ENCODE data around the gene PPARGC1A. TPM values are rescaled to one million over a fixed set of nuclear protein-coding genes. Genes with fewer than 3 reads are reported as not detected.

PPARGC1A gene
- polyA plus RNA-seq, 2 of the 4 experiments (the other 2 are of a cell fraction), result 0.04 TPM

DNA sequence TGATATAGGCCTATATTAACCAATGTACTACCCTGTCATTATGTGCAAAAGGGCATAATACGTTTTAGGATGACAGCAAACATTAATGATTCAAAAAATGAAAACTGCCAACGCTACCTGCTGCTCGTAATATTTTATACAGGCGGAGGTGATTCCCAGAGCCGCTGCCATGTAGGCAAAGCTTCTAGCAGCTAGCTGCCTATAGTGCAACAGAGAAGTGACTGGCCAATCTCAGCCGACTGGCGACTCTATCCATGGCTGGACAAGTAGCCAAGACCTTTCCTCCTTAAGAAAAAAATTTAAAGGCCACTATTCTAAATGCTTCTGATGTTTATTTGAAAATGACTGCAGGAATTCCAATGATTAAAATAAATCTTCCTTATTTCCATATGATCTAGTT lies 1.9 kb downstream of the PPARGC1A start:
- ATAC-seq (no peak), DNase-seq (ENCODE audit: low read depth in 1 of 2, low spot score in 1 of 2) (no peak), FAIRE-seq (no peak)
- H3K4me1 ChIP-seq, result no peaks in the 10 kb centered on the region; the same call in 2 of the 3 replicates
- peak overlapping the region; percentile 66 for H3K4me2 ChIP-seq
- WGBS (ENCODE audit: missing lambda C conversion rate), result 50% methylated on average over 7 of the region's 7 CpGs
- H3K4me3 ChIP-seq, result no peak overlapping the region
- H3K27ac ChIP-seq, result no peak overlapping the region
- H3K9me3 ChIP-seq, result no peaks in the 10 kb centered on the region
- CTCF ChIA-PET, result no interaction called here
- TF ChIP-seq HOXB5 (CRISPR knock-in tag; IDR thresholded peaks at IDR 0.05) (no peak), HOXB13 (CRISPR knock-in tag; IDR thresholded peaks at IDR 0.05; ENCODE audit: low read depth) (no peak), EHMT2 (IDR thresholded peaks at IDR 0.05; ENCODE audit: low read depth) (no peak), SREBF2 (IDR thresholded peaks at IDR 0.05) (no peak), NFE2L2 (conservative IDR thresholded peaks at IDR 0.05; ENCODE audit: low read length) (no peak), RAD21 (conservative IDR thresholded peaks at IDR 0.05 in 1 of 2, IDR thresholded peaks at IDR 0.05 in 1 of 2) (no peak), NPAS2 (CRISPR knock-in tag; IDR thresholded peaks at IDR 0.05; ENCODE audit: borderline replicate concordance) (no peak), JUNB (IDR thresholded peaks at IDR 0.05) (no peak), RNF2 (IDR thresholded peaks at IDR 0.05; ENCODE audit: borderline replicate concordance, low read depth) (no peak), KDM5A (IDR thresholded peaks at IDR 0.05) (no peak), POLR2A (IDR thresholded peaks at IDR 0.05; ENCODE audit: low read length) (no peak), RFX5 (IDR thresholded peaks at IDR 0.05) (no peak), NR3C1 (IDR thresholded peaks at IDR 0.05) (no peak), CHD4 (IDR thresholded peaks at IDR 0.05; ENCODE audit: borderline replicate concordance) (no peak), ESRRA (IDR thresholded peaks at IDR 0.05; ENCODE audit: borderline replicate concordance, low read length) (no peak), RCOR1 (IDR thresholded peaks at IDR 0.05; ENCODE audit: low read depth, low read length) (no peak), PHF8 (IDR thresholded peaks at IDR 0.05; ENCODE audit: borderline replicate concordance, low read depth) (no peak), BHLHE40 (IDR thresholded peaks at IDR 0.05; ENCODE audit: low read depth, low read length) (no peak)
- TF ChIP-seq, protein P1, sequence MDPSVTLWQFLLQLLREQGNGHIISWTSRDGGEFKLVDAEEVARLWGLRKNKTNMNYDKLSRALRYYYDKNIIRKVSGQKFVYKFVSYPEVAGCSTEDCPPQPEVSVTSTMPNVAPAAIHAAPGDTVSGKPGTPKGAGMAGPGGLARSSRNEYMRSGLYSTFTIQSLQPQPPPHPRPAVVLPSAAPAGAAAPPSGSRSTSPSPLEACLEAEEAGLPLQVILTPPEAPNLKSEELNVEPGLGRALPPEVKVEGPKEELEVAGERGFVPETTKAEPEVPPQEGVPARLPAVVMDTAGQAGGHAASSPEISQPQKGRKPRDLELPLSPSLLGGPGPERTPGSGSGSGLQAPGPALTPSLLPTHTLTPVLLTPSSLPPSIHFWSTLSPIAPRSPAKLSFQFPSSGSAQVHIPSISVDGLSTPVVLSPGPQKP (IDR thresholded peaks at IDR 0.05; ENCODE audit: low read depth, low read length), result no peak
- TF ChIP-seq, protein P2, sequence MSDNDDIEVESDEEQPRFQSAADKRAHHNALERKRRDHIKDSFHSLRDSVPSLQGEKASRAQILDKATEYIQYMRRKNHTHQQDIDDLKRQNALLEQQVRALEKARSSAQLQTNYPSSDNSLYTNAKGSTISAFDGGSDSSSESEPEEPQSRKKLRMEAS (IDR thresholded peaks at IDR 0.05), result no peak
- POLR2A ChIA-PET, result no interaction called here

DNA sequence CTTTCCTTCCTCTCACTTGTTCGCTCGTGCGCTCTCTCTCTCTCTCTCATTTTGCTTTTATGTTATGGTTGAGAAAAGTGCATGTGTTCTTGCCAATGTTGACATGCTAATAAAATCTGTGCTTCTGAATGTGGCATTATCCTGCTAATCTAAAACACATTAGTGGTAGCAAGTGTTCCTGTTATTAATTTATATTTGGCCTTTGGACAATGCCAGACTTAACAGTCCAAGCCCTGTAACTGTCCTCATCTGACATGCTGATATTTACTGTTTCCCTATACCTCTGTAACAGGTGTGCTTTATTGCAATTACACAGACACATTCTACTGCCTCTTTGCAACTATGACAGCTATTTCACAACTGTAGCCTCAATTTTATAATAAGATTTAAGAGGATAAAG lies 2.7 kb downstream of the PPARGC1A start:
- H3K27ac ChIP-seq, result no peak overlapping the region
- no peak overlapping the region for H3K4me3 ChIP-seq
- POLR2A ChIA-PET, result no interaction called here
- H3K4me2 ChIP-seq, result no peak overlapping the region
- no peak for DNase-seq (ENCODE audit: low read depth in 1 of 2, low spot score in 1 of 2)
- CTCF ChIA-PET, result no interaction called here
- ATAC-seq, result no peak
- TF ChIP-seq RARB (CRISPR knock-in tag; IDR thresholded peaks at IDR 0.05) (no peak), EHMT2 (IDR thresholded peaks at IDR 0.05; ENCODE audit: low read depth) (no peak)
- H3K9me3 ChIP-seq, result no peaks in the 10 kb centered on the region
- FAIRE-seq, result no peak
- no peaks in the 10 kb centered on the region; the same call in 2 of the 3 replicates for H3K4me1 ChIP-seq
- WGBS (ENCODE audit: missing lambda C conversion rate), result 67% methylated on average over 3 of the region's 3 CpGs

DNA sequence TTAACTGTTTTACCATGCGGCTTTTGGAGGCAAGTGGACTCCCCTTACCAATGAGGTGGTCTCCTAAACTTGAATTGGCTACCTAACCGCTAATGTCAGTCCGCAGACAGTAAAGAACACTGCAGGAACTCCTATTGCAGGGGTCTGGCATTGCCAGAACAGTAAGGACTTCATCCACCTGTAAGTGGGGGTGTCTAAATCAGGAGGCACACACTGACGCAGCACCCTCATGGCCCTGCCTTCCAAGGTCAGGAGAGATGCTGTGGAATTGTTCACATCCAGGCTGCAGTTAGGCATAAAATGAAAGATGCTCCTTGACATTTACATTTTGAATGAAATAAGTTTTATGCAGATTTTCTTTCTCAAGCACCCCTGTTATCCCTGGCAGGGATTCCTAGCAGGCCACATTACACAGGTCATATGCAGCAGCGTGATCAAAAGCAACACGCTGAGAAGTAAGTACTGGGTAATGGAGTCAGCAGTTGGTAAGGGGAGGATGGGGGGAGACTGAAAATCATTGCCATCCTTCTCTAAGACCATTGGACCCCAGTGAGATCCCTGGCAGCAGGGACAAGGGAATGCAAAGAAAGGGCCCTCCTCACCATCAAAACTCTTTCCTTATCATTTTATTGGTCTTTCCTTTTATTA lies 3.8 kb downstream of the PPARGC1A start:
- Histone ChIP-seq H3K9me3 (no peaks in the 10 kb centered on the region), H3K27ac (no peak overlapping the region), H3K4me3 (no peak overlapping the region), H3K4me2 (no peak overlapping the region), H3K4me1 (no peaks in the 10 kb centered on the region; the same call in 2 of the 3 replicates)
- TF ChIP-seq RARB (CRISPR knock-in tag; IDR thresholded peaks at IDR 0.05) (no peak), RFX5 (IDR thresholded peaks at IDR 0.05) (no peak), SREBF2 (IDR thresholded peaks at IDR 0.05) (no peak), FOSB (CRISPR knock-in tag; IDR thresholded peaks at IDR 0.05) (no peak), HOXA7 (CRISPR knock-in tag; IDR thresholded peaks at IDR 0.05) (no peak)
- no peak for ATAC-seq
- ChIA-PET POLR2A (no interaction called here), CTCF (no interaction called here)
- DNase-seq (ENCODE audit: low read depth in 1 of 2, low spot score in 1 of 2), result no peak
- no peak for FAIRE-seq
- WGBS (ENCODE audit: missing lambda C conversion rate), result 20% methylated on average over 6 of the region's 6 CpGs
